Naive thymus-derived CD4-positive, alpha-beta T cell (primary cell): ENCODE data around the gene AGBL1. TPM values are rescaled to one million over a fixed set of nuclear protein-coding genes. Genes with fewer than 3 reads are reported as not detected.

ENCODE experiments used
- ATAC-seq: fragments of 150-1000 bp; cut with Tn5 transposase; 2 replicates; pipeline ENCODE4 v1.10.0; 2021; ENCODE audit warnings: mild to moderate bottlenecking, moderate library complexity
- CTCF ChIA-PET: fragments of 350-600 bp; sonication (Branson Sonifier 250); formaldehyde crosslinking; loops from one replicate; lab custom pipeline; 2021; ENCODE audit warnings: antibody characterized with exemption; lab: Charles Lee
- POLR2A ChIA-PET: fragments of 350-600 bp; sonication (Branson Sonifier 250); formaldehyde crosslinking; loops from one replicate; lab custom pipeline; 2021; ENCODE audit warnings: antibody characterized with exemption, inconsistent platforms; lab: Charles Lee
- DNase-seq, 9 donors: peaks; one replicate each; pipeline versions ENCODE4 v3.0.0 to v3.0.0-alpha.2; 2020 to 2022; ENCODE audit warnings: mixed read lengths in 1 of 9
- H3K27ac ChIP-seq: one replicate; pipeline ENCODE4 v1.7.0; 2013; ENCODE audit warnings: mild to moderate bottlenecking, low read depth, low read length, moderate library complexity
- H3K27me3 ChIP-seq, 2 donors: one replicate each; pipeline ENCODE4 v1.7.0; 2013; ENCODE audit warnings: low read length in 2 of 2, mild to moderate bottlenecking in 2 of 2, moderate library complexity in 2 of 2; ENCODE audit not compliant: control insufficient read depth in 2 of 2, insufficient read depth in 2 of 2
- H3K36me3 ChIP-seq, 3 experiments: 1 replicate in 2 of 3; 2 replicates in 1 of 3; pipeline ENCODE4 v1.7.0; 2013; ENCODE audit warnings: low read length in 3 of 3, mild to moderate bottlenecking in 3 of 3, moderate library complexity in 1 of 3; ENCODE audit not compliant: insufficient read depth in 3 of 3, control insufficient read depth in 2 of 3
- H3K4me1 ChIP-seq, 2 donors: one replicate each; pipeline ENCODE4 v1.7.0; 2013; ENCODE audit warnings: low read length in 2 of 2, mild to moderate bottlenecking in 2 of 2, moderate library complexity in 1 of 2; ENCODE audit not compliant: control insufficient read depth in 2 of 2, insufficient read depth in 2 of 2
- H3K4me3 ChIP-seq: 2 replicates; pipeline ENCODE4 v1.7.0; 2013; ENCODE audit warnings: mild to moderate bottlenecking, low read length
- H3K9me3 ChIP-seq, 3 experiments: 1 replicate in 2 of 3; 2 replicates in 1 of 3; pipeline ENCODE4 v1.7.0; 2013; ENCODE audit warnings: low read length in 3 of 3; ENCODE audit not compliant: control insufficient read depth in 2 of 3
- H3K27ac Mint-ChIP-seq, 9 donors: one replicate each; pipeline ENCODE4 v1.8.0; 2020 to 2022; ENCODE audit warnings: mixed read lengths in 9 of 9, mild to moderate bottlenecking in 8 of 9, moderate library complexity in 5 of 9, inconsistent platforms in 2 of 9
- H3K27me3 Mint-ChIP-seq, 5 donors: one replicate each; pipeline ENCODE4 v1.8.0; 2021 to 2022; ENCODE audit warnings: mixed read lengths in 5 of 5, mild to moderate bottlenecking in 1 of 5
- H3K36me3 Mint-ChIP-seq, 5 donors: one replicate each; pipeline ENCODE4 v1.8.0; 2020 to 2022; ENCODE audit warnings: mixed read lengths in 5 of 5, mild to moderate bottlenecking in 3 of 5, inconsistent platforms in 1 of 5
- H3K4me1 Mint-ChIP-seq, 7 donors: one replicate each; pipeline ENCODE4 v1.8.0; 2020 to 2022; ENCODE audit warnings: mixed read lengths in 7 of 7, mild to moderate bottlenecking in 3 of 7, inconsistent platforms in 1 of 7
- H3K4me3 Mint-ChIP-seq, 10 donors: one replicate each; pipeline ENCODE4 v1.8.0; 2020 to 2022; ENCODE audit warnings: mild to moderate bottlenecking in 10 of 10, mixed read lengths in 10 of 10, moderate library complexity in 6 of 10, inconsistent platforms in 2 of 10
- H3K9me3 Mint-ChIP-seq, 11 donors: one replicate each; pipeline ENCODE4 v1.8.0; 2020 to 2022; ENCODE audit warnings: mixed read lengths in 11 of 11, mild to moderate bottlenecking in 4 of 11, inconsistent platforms in 1 of 11, moderate library complexity in 1 of 11
- intact Hi-C, 2 donors: fragments of 100-400 bp; cut with micrococcal nuclease; formaldehyde crosslinking; loops; one replicate each; pipeline ENCODE4 v1.15.1; 2023
- polyA plus RNA-seq, 2 donors: library from polyadenylated mRNA; unstranded; fragments of 300-500 nt; fragmentation: Illumina TruSeq; gene quantifications; one replicate each; pipeline ENCODE4 v1.2.3, GENCODE V29; 2021
- total RNA-seq, 6 experiments: library from RNA in 5 of 6; stranded (reverse) in 5 of 6; gene quantifications; 1 replicate in 5 of 6; 2 replicates in 1 of 6; pipeline ENCODE4 v1.2.3 and lab custom pipeline; 2021 to 2026

AGBL1 gene
- total and polyA plus RNA-seq, 7 experiments from 2014 or later, result not detected

DNA sequence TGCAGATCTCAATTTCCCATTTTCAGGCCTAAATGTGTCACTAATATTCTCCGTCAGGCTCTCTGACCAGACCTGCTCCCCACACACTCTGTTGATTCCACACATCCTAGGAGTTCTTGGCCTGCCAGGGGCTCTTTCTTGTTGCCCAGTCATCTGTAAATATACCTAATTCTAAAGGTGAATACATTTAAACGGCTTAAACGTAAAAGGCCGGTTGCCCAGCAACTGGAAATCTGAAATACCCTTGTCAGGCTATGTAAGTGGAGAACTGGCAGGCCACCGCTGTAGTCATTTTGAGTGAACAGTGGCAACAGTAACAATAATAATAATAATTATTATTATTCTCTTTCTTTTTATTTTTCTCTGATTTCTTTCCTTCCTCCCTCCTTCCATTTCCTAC is 302.7 kb downstream of the AGBL1 start:
- Mint-ChIP-seq H3K9me3 (peaks cover 0 to 3% (median 0%) of the 10 kb centered on the region in 11 donors), H3K4me1 (peaks cover 0 to 5% (median 0%) of the 10 kb centered on the region in 7 donors), H3K4me3 (no peak overlapping the region), H3K27me3 (peaks cover 0 to 21% (median 19%) of the 10 kb centered on the region in 5 donors), H3K27ac (no peak overlapping the region), H3K36me3 (no peaks in the 10 kb centered on the region)
- intact Hi-C loops, result no loop called here
- H3K9me3 ChIP-seq, result no peaks in the 10 kb centered on the region
- no peaks in the 10 kb centered on the region for H3K4me1 ChIP-seq
- H3K4me3 ChIP-seq, result no peak overlapping the region
- H3K27ac ChIP-seq, result no peak overlapping the region
- H3K27me3 ChIP-seq, result no peaks in the 10 kb centered on the region
- ATAC-seq (no peak), DNase-seq (no peak)
- no peaks in the 10 kb centered on the region for H3K36me3 ChIP-seq
- ChIA-PET POLR2A (no interaction called here), CTCF (no interaction called here)

DNA sequence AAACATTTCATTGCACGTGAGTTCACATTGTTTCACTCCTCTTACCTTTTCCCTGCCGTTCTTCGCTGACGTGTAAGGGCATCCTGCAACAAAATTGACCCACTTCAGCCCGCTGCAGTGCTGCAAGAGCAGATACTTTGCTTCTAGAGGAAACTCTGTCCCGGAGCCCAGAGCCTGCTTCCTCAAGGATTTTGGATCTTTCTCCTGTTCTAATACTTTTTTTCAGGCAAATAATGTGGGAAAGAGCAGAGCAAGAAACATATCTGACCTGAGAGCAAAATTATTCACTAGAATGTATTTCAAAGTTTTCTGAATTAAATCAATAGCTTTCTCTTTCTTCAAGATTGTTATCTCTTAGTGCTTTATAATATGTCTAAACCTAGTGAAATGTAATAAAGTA is 303.9 kb downstream of the AGBL1 start:
- H3K4me1 ChIP-seq, result no peaks in the 10 kb centered on the region
- H3K4me3 Mint-ChIP-seq, result no peak overlapping the region
- H3K4me1 Mint-ChIP-seq, result peaks cover 0 to 5% (median 0%) of the 10 kb centered on the region in 7 donors
- no peaks in the 10 kb centered on the region for H3K9me3 ChIP-seq
- no peaks in the 10 kb centered on the region for H3K36me3 ChIP-seq
- ATAC-seq (no peak), DNase-seq (no peak)
- no peak overlapping the region for H3K27ac Mint-ChIP-seq
- CTCF ChIA-PET, result no interaction called here
- H3K27me3 Mint-ChIP-seq, result peaks cover 0 to 26% (median 20%) of the 10 kb centered on the region in 5 donors
- intact Hi-C loops, result no loop called here
- no peak overlapping the region for H3K27ac ChIP-seq
- no peaks in the 10 kb centered on the region for H3K27me3 ChIP-seq
- no peaks in the 10 kb centered on the region for H3K36me3 Mint-ChIP-seq
- peaks cover 0 to 3% (median 0%) of the 10 kb centered on the region in 11 donors for H3K9me3 Mint-ChIP-seq
- no peak overlapping the region for H3K4me3 ChIP-seq
- POLR2A ChIA-PET, result no interaction called here

DNA sequence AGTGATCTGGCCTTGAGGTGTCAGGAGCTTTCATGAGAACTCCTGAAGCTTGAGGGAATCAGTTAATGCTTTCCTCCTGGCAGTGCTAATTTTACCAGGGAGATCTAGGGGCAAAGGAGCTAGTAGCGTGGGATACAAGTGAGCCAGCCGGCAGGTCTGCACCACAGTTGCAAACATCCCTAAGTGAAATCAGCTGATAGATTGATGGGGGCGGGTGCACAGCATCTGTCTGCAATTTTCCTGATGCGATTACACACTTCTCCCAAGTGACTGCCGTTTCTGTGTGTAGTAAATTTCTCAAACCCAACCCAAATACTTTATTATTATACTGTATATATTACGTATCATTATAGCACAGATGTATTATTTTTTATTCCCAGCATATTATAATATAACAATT is 304.5 kb downstream of the AGBL1 start:
- Histone ChIP-seq H3K9me3 (no peaks in the 10 kb centered on the region), H3K27me3 (no peaks in the 10 kb centered on the region), H3K4me3 (no peak overlapping the region), H3K4me1 (no peaks in the 10 kb centered on the region), H3K36me3 (no peaks in the 10 kb centered on the region), H3K27ac (no peak overlapping the region)
- no peak for DNase-seq
- Mint-ChIP-seq H3K9me3 (peaks cover 0 to 3% (median 0%) of the 10 kb centered on the region in 11 donors), H3K4me1 (peaks cover 0 to 5% (median 0%) of the 10 kb centered on the region in 7 donors), H3K4me3 (no peak overlapping the region), H3K27me3 (peaks cover 0 to 30% (median 26%) of the 10 kb centered on the region in 5 donors), H3K27ac (no peak overlapping the region), H3K36me3 (no peaks in the 10 kb centered on the region)
- POLR2A ChIA-PET, result no interaction called here
- intact Hi-C loops, result no loop called here
- CTCF ChIA-PET, result no interaction called here
- no peak for ATAC-seq

DNA sequence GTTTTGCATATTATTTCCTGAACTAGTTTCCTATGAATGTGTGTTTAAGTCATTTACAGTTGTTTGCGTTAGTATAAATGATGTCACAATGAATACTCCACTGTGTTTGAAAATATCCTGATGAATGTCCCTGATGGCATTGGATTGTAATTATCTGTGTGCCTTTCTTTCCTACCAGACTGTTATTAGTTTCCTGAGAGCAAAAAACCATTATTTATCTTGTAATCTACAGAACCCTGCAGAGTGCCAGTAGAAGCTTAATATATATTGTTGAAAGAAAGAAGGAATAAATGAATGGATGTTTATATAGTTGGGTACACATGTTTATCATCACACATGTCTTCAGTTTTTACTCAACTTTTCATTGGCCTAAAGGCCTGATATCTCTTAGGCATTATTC is 312.6 kb downstream of the AGBL1 start:
- Mint-ChIP-seq H3K27me3 (peaks cover 0 to 15% (median 13%) of the 10 kb centered on the region in 5 donors), H3K4me3 (no peak overlapping the region), H3K9me3 (peaks cover 0 to 2% (median 0%) of the 10 kb centered on the region in 11 donors), H3K27ac (no peak overlapping the region), H3K36me3 (no peaks in the 10 kb centered on the region), H3K4me1 (no peaks in the 10 kb centered on the region)
- no peaks in the 10 kb centered on the region for H3K9me3 ChIP-seq
- no peaks in the 10 kb centered on the region for H3K27me3 ChIP-seq
- intact Hi-C loops, result no loop called here
- ChIA-PET POLR2A (no interaction called here), CTCF (no interaction called here)
- no peaks in the 10 kb centered on the region for H3K36me3 ChIP-seq
- no peak overlapping the region for H3K4me3 ChIP-seq
- H3K4me1 ChIP-seq, result no peaks in the 10 kb centered on the region
- H3K27ac ChIP-seq, result no peak overlapping the region
- no peak for ATAC-seq
- no peak for DNase-seq

DNA sequence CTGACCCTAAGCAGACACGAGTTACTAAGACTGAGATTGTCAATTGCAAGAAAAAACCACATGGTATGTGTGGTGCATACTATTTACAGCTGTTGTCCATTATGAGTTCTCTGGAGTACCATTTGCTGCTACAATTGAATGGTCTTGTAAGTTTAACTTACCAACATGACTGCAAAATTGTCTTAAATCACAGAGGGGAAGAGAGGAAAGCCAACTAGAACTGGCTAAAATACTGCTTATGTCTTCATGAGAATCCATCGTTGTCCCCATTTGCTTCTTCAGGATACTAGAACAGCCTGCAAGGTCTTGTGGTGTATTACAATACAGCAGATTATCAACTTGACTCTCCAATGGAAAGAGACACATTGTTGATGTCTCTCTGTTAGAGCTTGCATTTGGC is 313.2 kb downstream of the AGBL1 start:
- Histone ChIP-seq H3K27ac (no peak overlapping the region), H3K4me1 (no peaks in the 10 kb centered on the region), H3K4me3 (no peak overlapping the region), H3K36me3 (no peaks in the 10 kb centered on the region), H3K9me3 (no peaks in the 10 kb centered on the region), H3K27me3 (no peaks in the 10 kb centered on the region)
- H3K36me3 Mint-ChIP-seq, result no peaks in the 10 kb centered on the region
- H3K4me3 Mint-ChIP-seq, result no peak overlapping the region
- H3K9me3 Mint-ChIP-seq, result peaks cover 0 to 2% (median 0%) of the 10 kb centered on the region in 11 donors
- H3K4me1 Mint-ChIP-seq, result no peaks in the 10 kb centered on the region
- ChIA-PET POLR2A (interaction anchor here (0.6 kb wide), 1 partner anchor 56 kb away, joined by 3 read pairs; no protein-coding TSS in a partner anchor), CTCF (no interaction called here)
- intact Hi-C loops, result no loop called here
- ATAC-seq, result no peak
- DNase-seq, result no peak
- H3K27ac Mint-ChIP-seq, result no peak overlapping the region
- H3K27me3 Mint-ChIP-seq, result peaks cover 0 to 14% (median 12%) of the 10 kb centered on the region in 5 donors

DNA sequence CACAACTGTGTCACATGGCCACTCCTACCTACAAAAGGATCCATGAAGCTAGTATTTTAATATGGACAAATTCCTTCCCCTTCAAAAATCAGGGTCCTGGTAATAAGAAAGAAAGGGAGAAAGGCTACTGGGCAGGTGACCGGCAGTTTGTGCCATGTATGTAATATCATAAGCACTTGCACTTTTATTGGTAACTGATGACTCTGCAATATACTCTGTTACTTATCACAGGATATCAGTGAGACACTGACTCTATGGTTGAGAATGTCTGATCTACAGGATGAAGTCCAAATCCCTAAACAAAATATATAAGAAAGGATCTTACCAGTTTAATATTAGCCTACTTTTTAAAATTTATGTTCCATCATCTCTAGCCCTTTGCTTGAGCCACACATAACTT is 315.2 kb downstream of the AGBL1 start:
- no peak for ATAC-seq
- ChIA-PET POLR2A (no interaction called here), CTCF (no interaction called here)
- H3K4me1 ChIP-seq, result no peaks in the 10 kb centered on the region
- peaks cover 0 to 10% (median 3%) of the 10 kb centered on the region in 5 donors for H3K27me3 Mint-ChIP-seq
- H3K9me3 ChIP-seq, result no peaks in the 10 kb centered on the region
- no peak overlapping the region for H3K4me3 ChIP-seq
- H3K4me3 Mint-ChIP-seq, result no peak overlapping the region
- intact Hi-C loops, result no loop called here
- peaks cover 0 to 2% (median 0%) of the 10 kb centered on the region in 11 donors for H3K9me3 Mint-ChIP-seq
- H3K27ac ChIP-seq, result no peak overlapping the region
- no peaks in the 10 kb centered on the region for H3K36me3 Mint-ChIP-seq
- H3K36me3 ChIP-seq, result no peaks in the 10 kb centered on the region
- H3K27ac Mint-ChIP-seq, result no peak overlapping the region
- H3K27me3 ChIP-seq, result no peaks in the 10 kb centered on the region
- no peak for DNase-seq
- H3K4me1 Mint-ChIP-seq, result no peaks in the 10 kb centered on the region
